NCI-H1105 (cell line): ENCODE measurements around the gene SMDT1.
"Not testable (repeated sequence)": the region's sequence is repeated elsewhere in the genome, so short reads cannot be mapped to it uniquely, and the experiment has no call there.

Experiments
- DNase-seq: peaks from one replicate; lab custom pipeline; 2025; lab: John Stamatoyannopoulos, UW

SMDT1 gene

GRCh38 chr22:42070517-42071422 is 8.7 kb upstream of the SMDT1 start, which contains the start of gene NAGA:
Gene NAGA, minus strand, starts transcription at chr22:42070812. Its CDS starts 515 bp downstream, at chr22:42070297.
- peak; percentile 96 for DNase-seq

- not testable (repeated sequence) for DNase-seq
Measured at GRCh38 chr22:42071508-42071907, 8.0 kb upstream of the SMDT1 start.

- no peak for DNase-seq
Measured at GRCh38 chr22:42072606-42073330, 6.7 kb upstream of the SMDT1 start.

- no peak for DNase-seq
Measured at GRCh38 chr22:42073621-42074041, 5.9 kb upstream of the SMDT1 start.

GRCh38 chr22:42074132-42074811 is 5.2 kb upstream of the SMDT1 start, which contains the start of gene PHETA2:
Gene PHETA2, plus strand, starts transcription at chr22:42074248. Its CDS starts 3,046 bp downstream, at chr22:42077294.
- no peak for DNase-seq

- no peak for DNase-seq
Measured at GRCh38 chr22:42074846-42075676, 4.4 kb upstream of the SMDT1 start.

GRCh38 chr22:42076764-42077485 is 2.6 kb upstream of the SMDT1 start:
- no peak for DNase-seq

- no peak for DNase-seq
Measured at GRCh38 chr22:42077486-42078125, 1.9 kb upstream of the SMDT1 start.

- DNase-seq, result no peak
Measured at GRCh38 chr22:42078469-42079318, 806 bp upstream of the SMDT1 start.

- DNase-seq, result peak; percentile 0
Measured at GRCh38 chr22:42080287-42080686, 787 bp downstream of the SMDT1 start.

- DNase-seq, result no peak
Measured at GRCh38 chr22:42083119-42083518, 3.6 kb downstream of the SMDT1 start.

- DNase-seq, result no peak
Measured at GRCh38 chr22:42084874-42085273, 5.4 kb downstream of the SMDT1 start.

- DNase-seq, result no peak
Measured at GRCh38 chr22:42086051-42086450, 6.6 kb downstream of the SMDT1 start.

- peak; percentile 96 for DNase-seq
Measured at GRCh38 chr22:42090596-42091454, 11.3 kb downstream of the SMDT1 start, which contains the start of gene NDUFA6. Gene NDUFA6, minus strand, starts transcription at chr22:42090772. Its CDS starts 28 bp downstream, at chr22:42090744.

- DNase-seq, result no peak
Measured at GRCh38 chr22:42091455-42091782, 11.9 kb downstream of the SMDT1 start.

- no peak for DNase-seq
Measured at GRCh38 chr22:42101199-42101598, 21.7 kb downstream of the SMDT1 start.

GRCh38 chr22:42104332-42104860 is 24.9 kb downstream of the SMDT1 start:
- not testable (repeated sequence) for DNase-seq

GRCh38 chr22:42108848-42109247 is 29.3 kb downstream of the SMDT1 start:
- DNase-seq, result no peak
